Measurements from ENCODE around the gene IGF1. TPM values are rescaled to one million over a fixed set of nuclear protein-coding genes. Genes with fewer than 3 reads are reported as not detected.

Gene IGF1
- total RNA-seq, 1 experiment from 2014 or later = 0.42 TPM

GRCh38 chr12:102474438-102475064, 5.8 kb downstream of the IGF1 start (continued):
- TF ChIP-seq REST (IDR thresholded peaks at IDR 0.05; ENCODE audit: low read depth) = no peak
- no peak for TF ChIP-seq CEBPB (IDR thresholded peaks at IDR 0.05; ENCODE audit: low read depth)

GRCh38 chr12:102472496-102472895, 7.9 kb downstream of the IGF1 start:
- CTCF ChIA-PET = no interaction called here
- H3K4me3 ChIP-seq (replicated peaks in 1 of 2; ENCODE audit: low read depth in 1 of 2, low read length in 2 of 2) = no peak overlapping the region
- no TSS peak for BruUV-seq (replicated peaks)
- H3K4me2 ChIP-seq (ENCODE audit: low read length) = no peak overlapping the region
- H4K20me1 ChIP-seq (ENCODE audit: insufficient read depth) = no peaks in the 10 kb centered on the region
- no peak for TF ChIP-seq ZNF274 (IDR thresholded peaks at IDR 0.05; ENCODE audit: low read depth, low read length)
- TF ChIP-seq CBX3 (IDR thresholded peaks at IDR 0.05; ENCODE audit: low read depth) = no peak
- TF ChIP-seq YY1 (IDR thresholded peaks at IDR 0.05; ENCODE audit: extremely low read depth, insufficient replicate concordance, low read depth, low read length) = no peak
- TF ChIP-seq REST (IDR thresholded peaks at IDR 0.05; ENCODE audit: low read depth) = no peak
- TF ChIP-seq EGR1 (IDR thresholded peaks at IDR 0.05; ENCODE audit: low read depth) = no peak
- TF ChIP-seq CTCF (IDR thresholded peaks at IDR 0.05 in 2 of 3, conservative IDR thresholded peaks at IDR 0.05 in 1 of 3; ENCODE audit: borderline replicate concordance in 1 of 3, insufficient read depth in 1 of 3, low read depth in 2 of 3, low read length in 2 of 3) = no peak
- no peak for TF ChIP-seq ELF1 (IDR thresholded peaks at IDR 0.05; ENCODE audit: borderline replicate concordance, low read depth)
- TF ChIP-seq EZH2phosphoT487 (IDR thresholded peaks at IDR 0.05; ENCODE audit: borderline replicate concordance) = no peak
- no peak for TF ChIP-seq ZBTB33 (IDR thresholded peaks at IDR 0.05; ENCODE audit: extremely low read depth, insufficient replicate concordance, low read length)
- no peak overlapping the region for H3K27ac ChIP-seq (ENCODE audit: low read depth, low read length)
- H3K9me2 ChIP-seq (ENCODE audit: insufficient read depth) = no peaks in the 10 kb centered on the region
- H3K27me3 ChIP-seq (ENCODE audit: insufficient read depth, low read length) = no peaks in the 10 kb centered on the region
- no peaks in the 10 kb centered on the region for H3K9me3 ChIP-seq (ENCODE audit: control insufficient read depth in 1 of 2, insufficient read depth in 1 of 2, low read depth in 1 of 2, low read length in 2 of 2)
- POLR2A ChIA-PET = no interaction called here
- DNase-seq (ENCODE audit: low read depth, low spot score) (no peak), ATAC-seq (no peak)
- H3K4me1 ChIP-seq (ENCODE audit: control insufficient read depth in 1 of 2, insufficient read depth in 2 of 2, low read length in 2 of 2) = peaks cover 0 to 7% of the 10 kb centered on the region in 2 experiments; a peak in 2 of 4 replicates
- intact Hi-C loops (cut with micrococcal nuclease) = no loop called here
- H3K36me3 ChIP-seq (ENCODE audit: control insufficient read depth in 1 of 2, insufficient read depth in 2 of 2, low read length in 2 of 2) = no peaks in the 10 kb centered on the region
- H2AFZ ChIP-seq (ENCODE audit: low read depth, low read length, poor library complexity, severe bottlenecking) = no peak overlapping the region
- H3K9ac ChIP-seq (ENCODE audit: low read length) = no peak overlapping the region
- no peaks in the 10 kb centered on the region for H3K79me2 ChIP-seq (ENCODE audit: insufficient read depth, low read length)
- RAD21 ChIA-PET (ENCODE audit: low non-redundant PET in 1 of 2, low total read pairs in 2 of 2, uncharacterized antibody in 2 of 2, unreplicated experiment in 2 of 2) = no interaction called here
